NCI-H187 treated with DMSO at 0.1 percent for 48 hours (cell line): ENCODE data around the gene P4HA1.

Source experiments
- DNase-seq: peaks from one replicate; lab custom pipeline; 2025; lab: John Stamatoyannopoulos, UW

P4HA1 gene

DNA sequence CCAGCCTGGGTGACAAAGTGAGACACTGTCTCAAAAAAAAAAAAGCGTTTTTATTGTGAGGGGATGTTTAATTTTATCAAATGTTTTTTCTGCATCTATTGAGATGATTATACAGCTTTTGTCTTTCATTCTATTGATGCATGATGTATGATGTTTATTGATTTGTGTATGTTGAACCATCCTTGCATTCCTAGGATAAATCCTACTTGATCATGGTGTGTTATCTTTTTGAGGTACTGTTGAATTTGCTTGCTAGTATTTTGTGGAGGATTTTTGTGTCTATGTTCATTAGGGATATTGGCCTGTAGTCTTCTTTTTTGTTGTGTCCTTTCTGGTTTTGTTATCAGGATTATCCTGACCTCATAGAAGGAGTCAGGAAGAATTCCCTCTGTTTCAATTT is 119.8 kb downstream of the P4HA1 start:
- DNase-seq, result no peak
